Natural killer cell (primary cell): ENCODE data around the gene KCNB1. TPM values are rescaled to one million over a fixed set of nuclear protein-coding genes. Genes with fewer than 3 reads are reported as not detected.

Experiments used
- ATAC-seq, 3 donors: fragments of 150-1000 bp in 2 of 3; fragments of 200-7000 bp in 1 of 3; cut with Tn5 transposase; 1 replicate in 1 of 3; 2 replicates in 2 of 3; pipeline ENCODE4 v1.10.0; 2021; ENCODE audit warnings: mild to moderate bottlenecking in 2 of 3, moderate library complexity in 2 of 3
- DNase-seq, 2 donors: peaks; one replicate each; pipeline versions ENCODE4 v3.0.0 to v3.0.0-alpha.2; 2013 to 2021; ENCODE audit warnings: mixed read lengths in 1 of 2
- H3K27ac ChIP-seq: one replicate; pipeline ENCODE4 v1.5.1; 2013; ENCODE audit warnings: mild to moderate bottlenecking, low read length
- H3K27me3 ChIP-seq: one replicate; pipeline ENCODE4 v1.6.1; 2013; ENCODE audit warnings: low read length; ENCODE audit not compliant: control insufficient read depth, insufficient read depth
- H3K36me3 ChIP-seq: one replicate; pipeline ENCODE4 v1.6.1; 2013; ENCODE audit warnings: low read length; ENCODE audit not compliant: control insufficient read depth, insufficient read depth
- H3K4me1 ChIP-seq: one replicate; pipeline ENCODE4 v1.6.1; 2013; ENCODE audit warnings: low read length; ENCODE audit not compliant: control insufficient read depth, insufficient read depth
- H3K4me3 ChIP-seq: one replicate; pipeline ENCODE4 v1.5.1; 2013; ENCODE audit warnings: low read length
- H3K9me3 ChIP-seq: one replicate; pipeline ENCODE4 v1.6.1; 2013; ENCODE audit warnings: low read length; ENCODE audit not compliant: control insufficient read depth, insufficient read depth
- H3K27ac Mint-ChIP-seq, 2 donors: one replicate each; pipeline ENCODE4 v1.8.0; 2022; ENCODE audit warnings: mild to moderate bottlenecking in 2 of 2, mixed read lengths in 2 of 2, moderate library complexity in 1 of 2
- H3K27me3 Mint-ChIP-seq, 2 donors: one replicate each; pipeline ENCODE4 v1.8.0; 2022; ENCODE audit warnings: low read depth in 2 of 2, mixed read lengths in 2 of 2
- H3K36me3 Mint-ChIP-seq: one replicate; pipeline ENCODE4 v1.8.0; 2022; ENCODE audit warnings: mixed read lengths
- H3K4me1 Mint-ChIP-seq, 2 donors: one replicate each; pipeline ENCODE4 v1.8.0; 2022; ENCODE audit warnings: mixed read lengths in 2 of 2
- H3K4me3 Mint-ChIP-seq: one replicate; pipeline ENCODE4 v1.8.0; 2022; ENCODE audit warnings: mild to moderate bottlenecking, moderate library complexity, mixed read lengths
- H3K9me3 Mint-ChIP-seq, 2 donors: one replicate each; pipeline ENCODE4 v1.8.0; 2022; ENCODE audit warnings: mixed read lengths in 2 of 2
- CTCF ChIP-seq: fragments of 200-600 bp; IDR thresholded peaks from one replicate; pipeline ENCODE4 v1.8.0; 2022; ENCODE audit warnings: antibody characterized with exemption
- WGBS: methylation state at CpG from one replicate; pipeline ENCODE4 v1.1.7; 2013; ENCODE audit warnings: missing lambda C conversion rate; ENCODE audit not compliant: insufficient coverage; 5-methylcytosine and 5-hydroxymethylcytosine counted together
- intact Hi-C: fragments of 100-400 bp; cut with micrococcal nuclease; formaldehyde crosslinking; loops from one replicate; pipeline ENCODE4 v1.14.2; 2022
- total RNA-seq, 4 donors: library from RNA; stranded (reverse); fragments of 120-200 nt in 1 of 4; gene quantifications; one replicate each; pipeline versions ENCODE4 v1.2.3 to v1.2.4, GENCODE V29; 2013 to 2022

The KCNB1 gene
- total RNA-seq, 3 donors from 2014 or later (not counting 1 experiment from before 2014, with no cell fraction given): 0.09 TPM; not detected in 2

- H3K36me3 Mint-ChIP-seq: no peaks in the 10 kb centered on the region
- Histone ChIP-seq H3K27me3 (peaks cover 5% of the 10 kb centered on the region), H3K4me3 (no peak overlapping the region), H3K27ac (no peak overlapping the region), H3K9me3 (no peaks in the 10 kb centered on the region), H3K4me1 (no peaks in the 10 kb centered on the region), H3K36me3 (no peaks in the 10 kb centered on the region)
- H3K27ac Mint-ChIP-seq: no peak overlapping the region
- TF ChIP-seq CTCF: no peak
- intact Hi-C loops: no loop called here
- DNase-seq (no peak), ATAC-seq (no peak)
- no peaks in the 10 kb centered on the region for H3K9me3 Mint-ChIP-seq
- no peak overlapping the region for H3K4me3 Mint-ChIP-seq
- H3K4me1 Mint-ChIP-seq: no peaks in the 10 kb centered on the region
- peaks cover 22 to 42% of the 10 kb centered on the region in 2 donors for H3K27me3 Mint-ChIP-seq
- WGBS: 80% methylated on average over 2 of the region's 2 CpGs
Measured at GRCh38 chr20:49389854-49390253, 92.6 kb downstream of the KCNB1 start.

GRCh38 chr20:49388744-49389143 is 93.7 kb downstream of the KCNB1 start:
- H3K27me3 Mint-ChIP-seq: peaks cover 25 to 43% of the 10 kb centered on the region in 2 donors
- no peaks in the 10 kb centered on the region for H3K36me3 Mint-ChIP-seq
- intact Hi-C loops: no loop called here
- peaks cover 0 to 5% of the 10 kb centered on the region in 2 donors for H3K4me1 Mint-ChIP-seq
- Histone ChIP-seq H3K27me3 (peaks cover 5% of the 10 kb centered on the region), H3K4me1 (no peaks in the 10 kb centered on the region), H3K9me3 (no peaks in the 10 kb centered on the region), H3K27ac (no peak overlapping the region), H3K4me3 (no peak overlapping the region), H3K36me3 (no peaks in the 10 kb centered on the region)
- no peaks in the 10 kb centered on the region for H3K9me3 Mint-ChIP-seq
- no peak for ATAC-seq
- no peak for TF ChIP-seq CTCF
- H3K4me3 Mint-ChIP-seq: no peak overlapping the region
- H3K27ac Mint-ChIP-seq: no peak overlapping the region
- no peak for DNase-seq

DNA sequence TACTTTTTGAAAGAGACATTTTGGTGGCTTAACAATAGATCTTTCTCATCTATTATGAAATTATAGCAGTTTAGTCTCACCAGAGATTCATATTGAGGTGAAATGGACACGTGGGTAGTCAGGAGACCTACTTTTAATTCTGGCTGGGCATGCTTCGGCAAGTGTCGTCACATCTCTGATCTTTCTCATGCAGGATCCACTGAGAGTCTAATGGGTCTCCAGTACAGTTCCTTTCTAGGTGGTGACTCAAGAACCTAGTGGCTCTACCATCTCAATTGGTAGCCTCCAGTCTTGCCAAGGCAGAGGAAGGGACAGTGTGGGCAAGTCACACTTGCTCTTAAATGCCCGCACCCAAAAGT is 94.9 kb downstream of the KCNB1 start:
- no peak overlapping the region for H3K4me3 ChIP-seq
- no peaks in the 10 kb centered on the region for H3K36me3 Mint-ChIP-seq
- ATAC-seq (no peak), DNase-seq (no peak)
- intact Hi-C loops: no loop called here
- 83% methylated on average over 4 of the region's 4 CpGs for WGBS
- no peaks in the 10 kb centered on the region for H3K4me1 ChIP-seq
- no peaks in the 10 kb centered on the region for H3K9me3 ChIP-seq
- H3K27ac Mint-ChIP-seq: no peak overlapping the region
- H3K27me3 Mint-ChIP-seq: peaks cover 25 to 35% of the 10 kb centered on the region in 2 donors
- H3K27me3 ChIP-seq: peaks cover 5% of the 10 kb centered on the region
- H3K36me3 ChIP-seq: no peaks in the 10 kb centered on the region
- no peak for TF ChIP-seq CTCF
- no peaks in the 10 kb centered on the region for H3K9me3 Mint-ChIP-seq
- no peak overlapping the region for H3K27ac ChIP-seq
- H3K4me1 Mint-ChIP-seq: peaks cover 0 to 5% of the 10 kb centered on the region in 2 donors
- H3K4me3 Mint-ChIP-seq: no peak overlapping the region

- Mint-ChIP-seq H3K9me3 (no peaks in the 10 kb centered on the region), H3K27ac (no peak overlapping the region), H3K27me3 (peaks cover 27 to 30% of the 10 kb centered on the region in 2 donors), H3K4me3 (no peak overlapping the region), H3K36me3 (no peaks in the 10 kb centered on the region), H3K4me1 (peaks cover 0 to 5% of the 10 kb centered on the region in 2 donors)
- intact Hi-C loops: no loop called here
- DNase-seq: no peak
- Histone ChIP-seq H3K4me3 (no peak overlapping the region), H3K9me3 (no peaks in the 10 kb centered on the region), H3K27ac (no peak overlapping the region), H3K4me1 (no peaks in the 10 kb centered on the region), H3K36me3 (no peaks in the 10 kb centered on the region), H3K27me3 (peaks cover 5% of the 10 kb centered on the region)
- WGBS: 51% methylated on average over 6 of the region's 6 CpGs
- TF ChIP-seq CTCF: no peak
- no peak for ATAC-seq
Measured at GRCh38 chr20:49386848-49387580, 95.5 kb downstream of the KCNB1 start.
